ENCODE measurements around the gene SPATA20. TPM values are rescaled to one million over a fixed set of nuclear protein-coding genes. Genes with fewer than 3 reads are reported as not detected.
A peak's percentile ranks its signal among the peaks of the same experiment; 100 is the strongest.

SPATA20 gene
- total and polyA plus RNA-seq, 2 of the 13 experiments (the other 11 are each of a cell fraction or from before 2014, with no cell fraction given), result 36.1 to 64.8 TPM

DNA sequence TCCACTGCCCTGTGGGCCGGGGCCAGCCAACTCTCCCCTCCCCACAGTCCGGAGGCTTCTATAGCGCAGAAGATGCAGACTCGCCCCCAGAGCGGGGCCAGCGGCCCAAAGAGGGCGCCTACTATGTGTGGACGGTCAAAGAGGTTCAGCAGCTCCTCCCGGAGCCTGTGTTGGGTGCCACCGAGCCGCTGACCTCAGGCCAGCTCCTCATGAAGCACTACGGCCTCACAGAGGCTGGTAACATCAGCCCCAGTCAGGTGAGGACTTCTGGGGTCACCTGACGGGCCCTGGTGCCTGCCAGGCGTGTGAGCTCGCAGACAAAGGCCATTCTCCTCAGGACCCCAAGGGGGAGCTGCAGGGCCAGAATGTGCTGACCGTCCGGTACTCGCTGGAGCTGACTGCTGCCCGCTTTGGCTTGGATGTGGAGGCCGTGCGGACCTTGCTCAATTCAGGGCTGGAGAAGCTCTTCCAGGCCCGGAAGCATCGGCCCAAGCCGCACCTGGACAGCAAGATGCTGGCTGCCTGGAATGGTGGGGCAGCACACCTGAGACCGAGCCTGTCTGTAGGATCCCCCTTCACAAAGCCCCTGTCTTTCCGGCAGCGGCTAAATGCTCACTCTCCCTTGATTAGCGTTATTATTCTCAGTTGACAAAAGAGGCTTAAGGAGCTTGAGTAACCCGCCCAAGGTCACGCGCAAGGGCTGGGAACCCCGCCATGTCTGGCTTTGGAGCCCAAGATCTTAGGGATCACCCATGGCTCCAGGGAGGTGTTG lies 3.9 kb downstream of the SPATA20 start (continued):
- TF ChIP-seq, protein P1, sequence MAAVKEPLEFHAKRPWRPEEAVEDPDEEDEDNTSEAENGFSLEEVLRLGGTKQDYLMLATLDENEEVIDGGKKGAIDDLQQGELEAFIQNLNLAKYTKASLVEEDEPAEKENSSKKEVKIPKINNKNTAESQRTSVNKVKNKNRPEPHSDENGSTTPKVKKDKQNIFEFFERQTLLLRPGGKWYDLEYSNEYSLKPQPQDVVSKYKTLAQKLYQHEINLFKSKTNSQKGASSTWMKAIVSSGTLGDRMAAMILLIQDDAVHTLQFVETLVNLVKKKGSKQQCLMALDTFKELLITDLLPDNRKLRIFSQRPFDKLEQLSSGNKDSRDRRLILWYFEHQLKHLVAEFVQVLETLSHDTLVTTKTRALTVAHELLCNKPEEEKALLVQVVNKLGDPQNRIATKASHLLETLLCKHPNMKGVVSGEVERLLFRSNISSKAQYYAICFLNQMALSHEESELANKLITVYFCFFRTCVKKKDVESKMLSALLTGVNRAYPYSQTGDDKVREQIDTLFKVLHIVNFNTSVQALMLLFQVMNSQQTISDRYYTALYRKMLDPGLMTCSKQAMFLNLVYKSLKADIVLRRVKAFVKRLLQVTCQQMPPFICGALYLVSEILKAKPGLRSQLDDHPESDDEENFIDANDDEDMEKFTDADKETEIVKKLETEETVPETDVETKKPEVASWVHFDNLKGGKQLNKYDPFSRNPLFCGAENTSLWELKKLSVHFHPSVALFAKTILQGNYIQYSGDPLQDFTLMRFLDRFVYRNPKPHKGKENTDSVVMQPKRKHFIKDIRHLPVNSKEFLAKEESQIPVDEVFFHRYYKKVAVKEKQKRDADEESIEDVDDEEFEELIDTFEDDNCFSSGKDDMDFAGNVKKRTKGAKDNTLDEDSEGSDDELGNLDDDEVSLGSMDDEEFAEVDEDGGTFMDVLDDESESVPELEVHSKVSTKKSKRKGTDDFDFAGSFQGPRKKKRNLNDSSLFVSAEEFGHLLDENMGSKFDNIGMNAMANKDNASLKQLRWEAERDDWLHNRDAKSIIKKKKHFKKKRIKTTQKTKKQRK (IDR thresholded peaks at IDR 0.05; ENCODE audit: low read length), result no peak
- TF ChIP-seq BHLHE40 (IDR thresholded peaks at IDR 0.05; ENCODE audit: low read length) (peak; percentile 69), KLF15 (CRISPR knock-in tag; IDR thresholded peaks at IDR 0.05; ENCODE audit: borderline replicate concordance) (no peak), ZNF724P (CRISPR knock-in tag; IDR thresholded peaks at IDR 0.05; ENCODE audit: borderline replicate concordance) (no peak), ZC3H4 (CRISPR knock-in tag; IDR thresholded peaks at IDR 0.05; ENCODE audit: borderline replicate concordance) (no peak), KDM3A (CRISPR knock-in tag; IDR thresholded peaks at IDR 0.05; ENCODE audit: low read depth) (peak; percentile 91), ZSCAN5A (CRISPR knock-in tag; IDR thresholded peaks at IDR 0.05; ENCODE audit: borderline replicate concordance) (no peak), ATF7-NPFF (CRISPR knock-in tag; IDR thresholded peaks at IDR 0.05; ENCODE audit: low read depth) (no peak), ATF7 (IDR thresholded peaks at IDR 0.05) (no peak), ATF7 (CRISPR knock-in tag; IDR thresholded peaks at IDR 0.05) (no peak), TEAD2 (CRISPR knock-in tag; IDR thresholded peaks at IDR 0.05) (no peak), ZFY (CRISPR knock-in tag; IDR thresholded peaks at IDR 0.05) (peak; percentile 51; the same call in 1 of the 2 replicates), ZNF660 (CRISPR knock-in tag; IDR thresholded peaks at IDR 0.05; ENCODE audit: borderline replicate concordance, low read depth) (no peak), ZNF251 (CRISPR knock-in tag; IDR thresholded peaks at IDR 0.05) (no peak), SMARCC2 (IDR thresholded peaks at IDR 0.05) (no peak), ETV5 (CRISPR knock-in tag; IDR thresholded peaks at IDR 0.05; ENCODE audit: borderline replicate concordance) (peak; percentile 41; the same call in 1 of the 2 replicates), ZNF20 (CRISPR knock-in tag; IDR thresholded peaks at IDR 0.05) (no peak), CENPBD1 (CRISPR knock-in tag; IDR thresholded peaks at IDR 0.05; ENCODE audit: borderline replicate concordance, low read depth) (no peak; the same call in 1 of the 2 replicates), MLLT10 (CRISPR knock-in tag; IDR thresholded peaks at IDR 0.05) (no peak), PAWR (CRISPR knock-in tag; IDR thresholded peaks at IDR 0.05; ENCODE audit: borderline replicate concordance) (no peak), ZBTB1 (CRISPR knock-in tag; IDR thresholded peaks at IDR 0.05; ENCODE audit: borderline replicate concordance) (no peak), U2AF1 (optimal IDR thresholded peaks at IDR 0.05; ENCODE audit: low read depth, low read length) (no peak), ZNF607 (CRISPR knock-in tag; IDR thresholded peaks at IDR 0.05; ENCODE audit: borderline replicate concordance) (no peak), EHMT2 (IDR thresholded peaks at IDR 0.05; ENCODE audit: borderline replicate concordance, low read depth, low read length) (no peak), TOE1 (CRISPR knock-in tag; IDR thresholded peaks at IDR 0.05) (no peak), CEBPB (IDR thresholded peaks at IDR 0.05; ENCODE audit: borderline replicate concordance, low read depth, low read length) (peak; percentile 62)

Data from HepG2 (cell line).